HCT116 (cell line): ENCODE measurements around the gene FBLL1. TPM values are rescaled to one million over a fixed set of nuclear protein-coding genes. Genes with fewer than 3 reads are reported as not detected.

Experiments used
- ATAC-seq: fragments of 200-7000 bp; cut with Tn5 transposase; 2 replicates; pipeline ENCODE4 v1.9.1; 2020; ENCODE audit warnings: mild to moderate bottlenecking, moderate library complexity
- BruUV-seq: library from RNA; stranded (reverse); fragments of 400-500 nt; replicated peaks from 2 replicates; lab custom pipeline; 2021; lab: Mats Ljungman, UMichigan
- CTCF ChIA-PET: fragments of 300-600 bp; sonication (Branson Sonifier 250); formaldehyde crosslinking; loops from one replicate; lab custom pipeline; 2021; ENCODE audit warnings: antibody characterized with exemption; lab: Charles Lee
- POLR2A ChIA-PET: fragments of 300-600, 350-600 bp; sonication (Branson Sonifier 250); formaldehyde crosslinking; loops from one replicate; lab custom pipeline; 2021; ENCODE audit warnings: antibody characterized with exemption; lab: Charles Lee
- RAD21 ChIA-PET, 2 experiments: fragments of 300-600 bp; sonication (Branson Sonifier 250); formaldehyde crosslinking; loops; one replicate each; lab custom pipeline; 2023; ENCODE audit warnings: low total read pairs in 2 of 2; ENCODE audit not compliant: uncharacterized antibody in 2 of 2, unreplicated experiment in 2 of 2, low non-redundant PET in 1 of 2; lab: Charles Lee
- DNase-seq: peaks from one replicate; pipeline ENCODE4 v3.0.0-alpha.2; 2010; ENCODE audit warnings: low read depth, low spot score
- H2AFZ ChIP-seq: fragments of 200-600 bp; shearing (Covaris generic), sonication (generic); 2 replicates; pipeline ENCODE4 v1.6.1; 2017; ENCODE audit warnings: low read depth, mixed run types, mixed read lengths, antibody characterized with exemption, low read length; ENCODE audit not compliant: poor library complexity, severe bottlenecking
- H3K27ac ChIP-seq: 2 replicates; pipeline ENCODE4 v1.5.1; 2012; ENCODE audit warnings: low read depth, low read length
- H3K27me3 ChIP-seq: fragments of 200-600 bp; sonication (generic); 2 replicates; pipeline ENCODE4 v1.6.1; 2016; ENCODE audit warnings: mixed run types, low read length, mixed read lengths; ENCODE audit not compliant: insufficient read depth
- H3K36me3 ChIP-seq, 2 experiments: fragments of 200-500 bp in 1 of 2; fragments of 200-600 bp in 1 of 2; sonication (Bioruptor generic) in 1 of 2; sonication (generic) in 1 of 2; 2 replicates each; pipeline versions ENCODE4 v1.5.1 to v1.6.1; 2014 to 2016; ENCODE audit warnings: low read length in 2 of 2, inconsistent platforms in 1 of 2, mixed read lengths in 1 of 2, mixed run types in 1 of 2; ENCODE audit not compliant: insufficient read depth in 2 of 2, control insufficient read depth in 1 of 2
- H3K4me1 ChIP-seq, 2 experiments: fragments of 200-600 bp in 1 of 2; sonication (generic) in 1 of 2; 2 replicates each; pipeline versions ENCODE4 v1.5.1 to v1.6.1; 2012 to 2017; ENCODE audit warnings: low read length in 2 of 2, inconsistent platforms in 1 of 2, mild to moderate bottlenecking in 1 of 2, mixed read lengths in 1 of 2, mixed run types in 1 of 2, moderate library complexity in 1 of 2; ENCODE audit not compliant: insufficient read depth in 2 of 2, control insufficient read depth in 1 of 2
- H3K4me2 ChIP-seq: fragments of 200-600 bp; sonication (generic); 2 replicates; pipeline ENCODE4 v1.6.1; 2017; ENCODE audit warnings: mixed run types, low read length, mixed read lengths
- H3K4me3 ChIP-seq, 2 experiments: fragments of 200-600 bp in 1 of 2; sonication (generic) in 1 of 2; replicated peaks in 1 of 2; 2 replicates each; pipeline ENCODE4 v1.5.1; 2011 to 2016; ENCODE audit warnings: low read length in 2 of 2, control low read depth in 1 of 2, low read depth in 1 of 2, mild to moderate bottlenecking in 1 of 2, mixed read lengths in 1 of 2, mixed run types in 1 of 2
- H3K79me2 ChIP-seq: fragments of 200-600 bp; sonication (generic); 2 replicates; pipeline ENCODE4 v1.6.1; 2017; ENCODE audit warnings: mild to moderate bottlenecking, mixed run types, low read length, moderate library complexity, mixed read lengths; ENCODE audit not compliant: insufficient read depth
- H3K9ac ChIP-seq: fragments of 200-600 bp; sonication (generic); 2 replicates; pipeline ENCODE4 v1.6.1; 2016; ENCODE audit warnings: low read length, mixed read lengths
- H3K9me2 ChIP-seq: fragments of 200-600 bp; sonication (generic), shearing (Covaris generic); 2 replicates; pipeline ENCODE4 v1.6.1; 2017; ENCODE audit warnings: mixed run types, mild to moderate bottlenecking, moderate library complexity; ENCODE audit not compliant: insufficient read depth
- H3K9me3 ChIP-seq, 2 experiments: fragments of 200-500 bp in 1 of 2; fragments of 200-600 bp in 1 of 2; sonication (Bioruptor generic) in 1 of 2; sonication (generic) in 1 of 2; 2 replicates each; pipeline ENCODE4 v1.6.1; 2014 to 2017; ENCODE audit warnings: low read length in 2 of 2, mixed read lengths in 2 of 2, inconsistent platforms in 1 of 2, low read depth in 1 of 2, mild to moderate bottlenecking in 1 of 2, mixed run types in 1 of 2, moderate library complexity in 1 of 2; ENCODE audit not compliant: control insufficient read depth in 1 of 2, insufficient read depth in 1 of 2
- H4K20me1 ChIP-seq: fragments of 200-600 bp; sonication (generic), shearing (Covaris generic); 2 replicates; pipeline ENCODE4 v1.6.1; 2017; ENCODE audit warnings: mixed run types, mild to moderate bottlenecking, moderate library complexity; ENCODE audit not compliant: insufficient read depth
- CTCF ChIP-seq, 3 experiments: fragments of 200-600 bp in 1 of 3; sonication (generic) in 1 of 3; IDR thresholded peaks in 2 of 3; conservative IDR thresholded peaks in 1 of 3; 2 replicates each; pipeline ENCODE4 v1.5.1; 2012 to 2017; ENCODE audit warnings: low read depth in 2 of 3, low read length in 2 of 3, antibody characterized with exemption in 1 of 3, borderline replicate concordance in 1 of 3, control low read depth in 1 of 3, mild to moderate bottlenecking in 1 of 3, mixed read lengths in 1 of 3, mixed run types in 1 of 3, moderate library complexity in 1 of 3; ENCODE audit not compliant: insufficient read depth in 1 of 3
- ELF1 ChIP-seq: IDR thresholded peaks from 2 replicates; pipeline ENCODE4 v1.6.1; 2012; ENCODE audit warnings: low read depth, borderline replicate concordance
- EZH2 ChIP-seq: fragments of 200-600 bp; sonication (generic); IDR thresholded peaks from 2 replicates; pipeline ENCODE4 v1.6.1; 2017; ENCODE audit warnings: antibody characterized with exemption, mixed run types
- FOSL1 ChIP-seq: IDR thresholded peaks from 2 replicates; pipeline ENCODE4 v1.6.1; 2012; ENCODE audit warnings: low read depth
- POLR2AphosphoS5 ChIP-seq: IDR thresholded peaks from 2 replicates; pipeline ENCODE4 v1.6.1; 2011; ENCODE audit warnings: mild to moderate bottlenecking, low read depth, low read length, moderate library complexity
- RAD21 ChIP-seq: IDR thresholded peaks from 2 replicates; pipeline ENCODE4 v1.6.1; 2012; ENCODE audit warnings: low read depth, mild to moderate bottlenecking
- REST ChIP-seq: IDR thresholded peaks from 2 replicates; pipeline ENCODE4 v1.6.1; 2012; ENCODE audit warnings: low read depth
- SP1 ChIP-seq: IDR thresholded peaks from 2 replicates; pipeline ENCODE4 v1.6.1; 2012; ENCODE audit warnings: low read depth
- SRF ChIP-seq: IDR thresholded peaks from 2 replicates; pipeline ENCODE4 v1.6.1; 2012; ENCODE audit warnings: low read depth
- YY1 ChIP-seq: IDR thresholded peaks from 2 replicates; pipeline ENCODE4 v1.6.1; 2011; ENCODE audit warnings: low read length, low read depth, moderate library complexity, mild to moderate bottlenecking; ENCODE audit not compliant: insufficient replicate concordance; ENCODE audit errors: extremely low read depth
- intact Hi-C: fragments of 100-400 bp; cut with micrococcal nuclease; formaldehyde crosslinking; loops from 2 replicates; pipeline ENCODE4 v1.10.0; 2022
- total RNA-seq: library from RNA; stranded (reverse); gene quantifications from one replicate; pipeline ENCODE4 v1.2.1, GENCODE V29; 2021; ENCODE audit not compliant: unreplicated experiment

FBLL1 gene
- total RNA-seq, 1 experiment from 2014 or later: 0.15 TPM

GRCh38 chr5:168537176-168537575, 8.1 kb downstream of the FBLL1 start:
- no peaks in the 10 kb centered on the region for H3K79me2 ChIP-seq

More at GRCh38 chr5:168537176-168537575, 8.1 kb downstream of the FBLL1 start:
- Histone ChIP-seq H4K20me1 (no peaks in the 10 kb centered on the region), H3K9ac (no peak overlapping the region), H3K4me2 (no peak overlapping the region), H3K36me3 (no peaks in the 10 kb centered on the region), H3K9me3 (no peaks in the 10 kb centered on the region), H2AFZ (no peak overlapping the region), H3K4me3 (no peak overlapping the region), H3K27me3 (no peaks in the 10 kb centered on the region), H3K27ac (no peak overlapping the region), H3K4me1 (no peaks in the 10 kb centered on the region), H3K9me2 (no peaks in the 10 kb centered on the region)
- CTCF ChIA-PET: no interaction called here
- TF ChIP-seq RAD21: no peak
- TF ChIP-seq REST: no peak
- no peak for TF ChIP-seq SP1
- TF ChIP-seq FOSL1: no peak
- no peak for TF ChIP-seq POLR2AphosphoS5
- TF ChIP-seq SRF: no peak
- no peak for TF ChIP-seq CTCF (IDR thresholded peaks at IDR 0.05 in 2 of 3, conservative IDR thresholded peaks at IDR 0.05 in 1 of 3; ENCODE audit: borderline replicate concordance in 1 of 3, insufficient read depth in 1 of 3, low read depth in 2 of 3, low read length in 2 of 3)
- TF ChIP-seq EZH2: no peak
- TF ChIP-seq YY1: no peak
- TF ChIP-seq ELF1: no peak
- ATAC-seq: no peak
- RAD21 ChIA-PET: no interaction called here
- POLR2A ChIA-PET: no interaction called here
- no TSS peak for BruUV-seq
- DNase-seq: no peak
- intact Hi-C loops: no loop called here
